ENCODE data around the gene BRK1. TPM values are rescaled to one million over a fixed set of nuclear protein-coding genes. Genes with fewer than 3 reads are reported as not detected.
A peak's percentile ranks its signal among the peaks of the same experiment; 100 is the strongest.
"Not testable (repeated sequence)": the region's sequence is repeated elsewhere in the genome, so short reads cannot be mapped to it uniquely, and the experiment has no call there.

The BRK1 gene
- total RNA-seq, 3 donors from 2014 or later, result 119 to 144 (median 119) TPM

DNA sequence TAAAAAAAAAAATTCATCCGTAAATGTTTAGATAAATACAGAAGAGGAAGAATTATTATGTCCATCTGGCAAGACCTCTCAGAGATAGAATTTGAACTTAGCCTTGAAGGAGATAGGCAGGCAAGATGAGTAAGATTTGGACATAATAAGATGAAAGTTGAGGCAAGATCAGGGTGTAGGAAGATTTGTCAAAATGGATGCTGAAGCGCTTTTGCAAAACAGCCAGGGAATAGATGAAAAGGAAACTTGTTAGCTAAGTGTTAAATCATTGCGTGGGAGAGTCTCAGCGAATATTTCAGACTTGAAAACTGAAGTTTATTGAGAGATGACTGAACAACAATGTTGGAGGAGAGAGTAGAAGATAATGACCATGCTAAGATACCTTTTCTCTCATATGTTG lies 7.2 kb downstream of the BRK1 start:
- intact Hi-C loops (cut with DNase I; ENCODE audit: low total_unique reads), result no loop called here
- no peak for DNase-seq (ENCODE audit: low spot score in 2 of 2)

DNA sequence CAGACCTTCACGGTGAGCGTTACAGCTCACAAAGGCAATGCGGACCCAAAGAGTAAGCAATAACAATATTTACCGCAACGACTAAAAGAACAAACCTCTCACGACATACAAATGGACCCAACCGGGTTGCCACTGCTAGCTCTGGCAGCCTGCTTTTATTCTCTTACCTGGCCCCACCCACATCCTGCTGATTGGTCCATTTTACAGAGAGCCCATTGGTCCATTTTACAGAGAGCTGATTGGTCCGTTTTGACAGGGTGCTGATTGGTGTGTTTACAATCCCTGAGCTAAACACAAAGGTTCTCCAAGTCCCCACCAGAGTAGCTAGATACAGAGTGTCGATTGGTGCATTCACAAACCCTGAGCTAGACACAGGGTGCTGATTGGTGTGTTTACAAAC lies 20.4 kb downstream of the BRK1 start:
- H3K36me3 ChIP-seq; H3K27ac ChIP-seq; H3K4me3 ChIP-seq; H3K27me3 ChIP-seq; intact Hi-C loops (cut with DNase I; ENCODE audit: low total_unique reads); H3K4me1 ChIP-seq; DNase-seq (ENCODE audit: low spot score in 2 of 2); H3K9me3 ChIP-seq: not testable (repeated sequence)

More for the DNA sequence above, 7.2 kb downstream of the BRK1 start:
- H3K4me1 ChIP-seq, result no peaks in the 10 kb centered on the region
- no peaks in the 10 kb centered on the region for H3K9me3 ChIP-seq
- no peak for TF ChIP-seq POLR2AphosphoS5 (IDR thresholded peaks at IDR 0.05)
- TF ChIP-seq, protein P1, sequence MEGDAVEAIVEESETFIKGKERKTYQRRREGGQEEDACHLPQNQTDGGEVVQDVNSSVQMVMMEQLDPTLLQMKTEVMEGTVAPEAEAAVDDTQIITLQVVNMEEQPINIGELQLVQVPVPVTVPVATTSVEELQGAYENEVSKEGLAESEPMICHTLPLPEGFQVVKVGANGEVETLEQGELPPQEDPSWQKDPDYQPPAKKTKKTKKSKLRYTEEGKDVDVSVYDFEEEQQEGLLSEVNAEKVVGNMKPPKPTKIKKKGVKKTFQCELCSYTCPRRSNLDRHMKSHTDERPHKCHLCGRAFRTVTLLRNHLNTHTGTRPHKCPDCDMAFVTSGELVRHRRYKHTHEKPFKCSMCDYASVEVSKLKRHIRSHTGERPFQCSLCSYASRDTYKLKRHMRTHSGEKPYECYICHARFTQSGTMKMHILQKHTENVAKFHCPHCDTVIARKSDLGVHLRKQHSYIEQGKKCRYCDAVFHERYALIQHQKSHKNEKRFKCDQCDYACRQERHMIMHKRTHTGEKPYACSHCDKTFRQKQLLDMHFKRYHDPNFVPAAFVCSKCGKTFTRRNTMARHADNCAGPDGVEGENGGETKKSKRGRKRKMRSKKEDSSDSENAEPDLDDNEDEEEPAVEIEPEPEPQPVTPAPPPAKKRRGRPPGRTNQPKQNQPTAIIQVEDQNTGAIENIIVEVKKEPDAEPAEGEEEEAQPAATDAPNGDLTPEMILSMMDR (IDR thresholded peaks at IDR 0.05), result no peak
- no peak for TF ChIP-seq POLR2A (IDR thresholded peaks at IDR 0.05)
- no peaks in the 10 kb centered on the region for H3K27me3 ChIP-seq
- H3K4me3 ChIP-seq, result no peak overlapping the region
- no peaks in the 10 kb centered on the region for H3K36me3 ChIP-seq
- no peak overlapping the region for H3K27ac ChIP-seq

DNA sequence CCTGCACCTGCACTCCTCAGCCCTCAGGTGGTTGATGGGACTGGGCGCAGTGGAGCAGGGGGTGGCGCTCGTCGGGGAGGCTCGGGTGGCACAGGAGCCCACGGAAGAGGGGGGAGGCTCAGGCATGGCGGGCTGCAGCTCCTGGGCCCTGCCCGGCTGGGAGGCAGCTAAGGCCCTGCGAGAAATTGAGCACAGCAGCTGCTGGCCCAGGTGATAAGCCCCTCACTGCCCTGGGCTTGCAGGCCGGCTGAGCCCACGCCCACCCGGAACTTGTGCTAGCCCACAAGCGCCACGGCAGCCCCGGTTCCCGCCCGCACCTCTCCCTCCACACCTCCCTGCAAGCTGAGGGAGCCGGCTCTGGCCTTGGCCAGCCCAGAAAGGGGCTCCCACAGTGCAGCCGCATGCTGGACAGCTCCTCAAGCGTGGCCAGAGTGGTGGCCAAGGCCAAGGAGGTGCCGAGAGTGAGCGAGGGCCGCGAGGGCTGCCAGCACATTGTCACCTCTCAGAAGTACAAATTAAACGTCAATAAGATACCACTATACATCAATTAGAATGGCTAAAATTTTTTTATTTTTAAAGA lies 21.0 kb downstream of the BRK1 start:
- Histone ChIP-seq H3K27me3 (no peaks in the 10 kb centered on the region), H3K27ac (no peak overlapping the region), H3K36me3 (no peaks in the 10 kb centered on the region), H3K4me1 (no peaks in the 10 kb centered on the region), H3K4me3 (no peak overlapping the region), H3K9me3 (no peaks in the 10 kb centered on the region)
- TF ChIP-seq, protein P1 (IDR thresholded peaks at IDR 0.05), result no peak
- TF ChIP-seq POLR2A (IDR thresholded peaks at IDR 0.05) (no peak), POLR2AphosphoS5 (IDR thresholded peaks at IDR 0.05) (no peak)
- intact Hi-C loops (cut with DNase I; ENCODE audit: low total_unique reads), result no loop called here
- DNase-seq (ENCODE audit: low spot score in 2 of 2), result no peak

DNA sequence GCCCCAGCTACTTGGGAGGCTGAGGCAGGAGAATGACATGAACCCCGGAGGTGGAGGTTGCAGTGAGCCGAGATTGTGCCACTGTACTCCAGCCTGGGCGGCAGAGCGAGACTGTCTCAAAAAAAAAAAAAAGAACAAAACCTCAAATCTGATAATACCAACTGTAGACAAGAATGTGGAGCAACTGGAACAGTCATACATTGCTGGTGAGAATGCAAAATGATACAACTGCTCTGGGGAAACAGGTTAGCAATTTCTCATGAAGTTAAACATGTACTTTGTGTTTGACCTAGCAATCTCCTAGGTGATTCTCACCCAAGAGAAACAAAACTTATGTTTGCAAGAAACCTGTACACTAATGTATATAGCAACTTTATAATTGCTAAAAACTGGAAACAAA lies 21.7 kb downstream of the BRK1 start:
- no peaks in the 10 kb centered on the region for H3K9me3 ChIP-seq
- no peak for TF ChIP-seq POLR2A (IDR thresholded peaks at IDR 0.05)
- TF ChIP-seq POLR2AphosphoS5 (IDR thresholded peaks at IDR 0.05), result no peak
- TF ChIP-seq, protein P1 (IDR thresholded peaks at IDR 0.05), result no peak
- DNase-seq (ENCODE audit: low spot score in 2 of 2), result no peak
- H3K4me1 ChIP-seq, result no peaks in the 10 kb centered on the region
- H3K27me3 ChIP-seq, result no peaks in the 10 kb centered on the region
- intact Hi-C loops (cut with DNase I; ENCODE audit: low total_unique reads), result no loop called here
- no peak overlapping the region for H3K27ac ChIP-seq
- H3K4me3 ChIP-seq, result no peak overlapping the region
- no peaks in the 10 kb centered on the region for H3K36me3 ChIP-seq

DNA sequence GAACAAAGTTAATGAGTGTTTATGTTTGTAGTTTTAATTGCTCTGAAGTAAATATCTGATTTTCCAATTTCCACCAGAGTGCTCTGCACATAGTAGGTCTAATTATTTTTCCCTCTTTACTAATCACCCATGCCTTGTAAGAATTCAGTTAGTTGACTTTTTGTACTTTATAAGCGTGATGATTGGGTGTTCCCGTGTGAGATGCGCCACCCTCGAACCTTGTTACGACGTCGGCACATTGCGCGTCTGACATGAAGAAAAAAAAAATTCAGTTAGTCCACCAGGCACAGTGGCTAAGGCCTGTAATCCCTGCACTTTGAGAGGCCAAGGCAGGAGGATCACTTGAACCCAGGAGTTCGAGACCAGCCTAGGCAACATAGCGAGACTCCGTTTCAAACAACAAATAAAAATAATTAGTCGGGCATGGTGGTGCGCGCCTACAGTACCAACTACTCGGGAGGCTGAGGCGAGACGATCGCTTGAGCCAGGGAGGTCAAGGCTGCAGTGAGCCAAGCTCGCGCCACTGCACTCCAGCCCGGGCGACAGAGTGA lies 25.6 kb downstream of the BRK1 start:
- H3K27ac ChIP-seq, result peak overlapping the region in 1 of 2 donors; percentile 87
- DNase-seq (ENCODE audit: low spot score in 2 of 2), result no peak
- TF ChIP-seq, protein P1 (IDR thresholded peaks at IDR 0.05), result no peak
- intact Hi-C loops (cut with DNase I; ENCODE audit: low total_unique reads), result no loop called here
- no peaks in the 10 kb centered on the region for H3K27me3 ChIP-seq
- no peaks in the 10 kb centered on the region for H3K36me3 ChIP-seq
- H3K4me3 ChIP-seq, result peak overlapping the region; percentile 64 to 93 (median 83)
- H3K4me1 ChIP-seq, result peaks cover 4% of the 10 kb centered on the region in 2 donors
- H3K9me3 ChIP-seq, result no peaks in the 10 kb centered on the region

All from breast epithelium (tissue), 4 donors.